Skeletal muscle satellite cell (primary cell): ENCODE results near the gene DDX52. TPM values are rescaled to one million over a fixed set of nuclear protein-coding genes. Genes with fewer than 3 reads are reported as not detected.
"Not testable (repeated sequence)": the region's sequence is repeated elsewhere in the genome, so short reads cannot be mapped to it uniquely, and the experiment has no call there.

Experiments
- H3K27me3 ChIP-seq: 2 replicates; pipeline ENCODE4 v1.7.0; 2013; ENCODE audit warnings: low read length; ENCODE audit not compliant: control insufficient read depth, insufficient read depth
- H3K36me3 ChIP-seq: 2 replicates; pipeline ENCODE4 v1.7.0; 2013; ENCODE audit warnings: mild to moderate bottlenecking, control low read depth, low read length; ENCODE audit not compliant: insufficient read depth
- H3K4me1 ChIP-seq: 2 replicates; pipeline ENCODE4 v1.7.0; 2013; ENCODE audit warnings: low read length; ENCODE audit not compliant: control insufficient read depth, insufficient read depth
- H3K4me2 ChIP-seq: 2 replicates; pipeline ENCODE4 v1.7.0; 2013; ENCODE audit warnings: mild to moderate bottlenecking, low read length
- H3K4me3 ChIP-seq: 2 replicates; pipeline ENCODE4 v1.7.0; 2013; ENCODE audit warnings: low read length
- H3K9ac ChIP-seq: 2 replicates; pipeline ENCODE4 v1.7.0; 2013; ENCODE audit warnings: mild to moderate bottlenecking, low read depth, low read length, moderate library complexity
- H3K9me3 ChIP-seq: replicated peaks from 2 replicates; pipeline ENCODE4 v1.7.0; 2013; ENCODE audit warnings: mild to moderate bottlenecking, control low read depth, low read length
- total RNA-seq: library from RNA; depleted of rRNA; stranded (reverse); fragments of >200 nt; gene quantifications from 2 replicates; pipeline ENCODE4 v1.2.3, GENCODE V29; 2012; rRNA removed

The DDX52 gene
- 17.9 and 24.3 TPM in 2 replicates for total RNA-seq

GRCh38 chr17:37643118-37643766 lies at the start of gene DDX52:
Gene DDX52 (minus strand): TSS chr17:37643446. CDS start chr17:37643420, 26 bp downstream.
- Histone ChIP-seq H3K27me3 (peaks cover 5% of the 10 kb centered on the region), H3K4me3 (peak within 1 kb of the TSS; percentile 94), H3K36me3 (peaks cover 15% of the 10 kb centered on the region), H3K4me1 (peaks cover 20% of the 10 kb centered on the region), H3K9ac (peak within 1 kb of the TSS; percentile 90), H3K4me2 (peak within 1 kb of the TSS; percentile 87), H3K9me3 (no peaks in the 10 kb centered on the region)

- no peak overlapping the region for H3K9ac ChIP-seq
Measured at GRCh38 chr17:37691807-37692206, 48.6 kb upstream of the DDX52 start.

GRCh38 chr17:37689317-37689716 lies 46.1 kb upstream of the DDX52 start:
- no peak overlapping the region for H3K4me2 ChIP-seq
- H3K9ac ChIP-seq = no peak overlapping the region
- no peaks in the 10 kb centered on the region for H3K4me1 ChIP-seq
- H3K27me3 ChIP-seq = peaks cover 40% of the 10 kb centered on the region
- H3K9me3 ChIP-seq = no peaks in the 10 kb centered on the region
- no peak overlapping the region for H3K4me3 ChIP-seq
- no peaks in the 10 kb centered on the region for H3K36me3 ChIP-seq

More at GRCh38 chr17:37691807-37692206, 48.6 kb upstream of the DDX52 start:
- no peaks in the 10 kb centered on the region for H3K9me3 ChIP-seq
- no peak overlapping the region for H3K4me2 ChIP-seq
- H3K27me3 ChIP-seq = peaks cover 35% of the 10 kb centered on the region
- H3K4me3 ChIP-seq = no peak overlapping the region
- H3K4me1 ChIP-seq = no peaks in the 10 kb centered on the region
- no peaks in the 10 kb centered on the region for H3K36me3 ChIP-seq

- H3K4me1 ChIP-seq = no peaks in the 10 kb centered on the region
- H3K9me3 ChIP-seq = no peaks in the 10 kb centered on the region
- no peak overlapping the region for H3K4me2 ChIP-seq
- peaks cover 15% of the 10 kb centered on the region for H3K27me3 ChIP-seq
- H3K9ac ChIP-seq = no peak overlapping the region
- no peaks in the 10 kb centered on the region for H3K36me3 ChIP-seq
- no peak overlapping the region for H3K4me3 ChIP-seq
Measured at GRCh38 chr17:37683454-37683984, 40.3 kb upstream of the DDX52 start.

- Histone ChIP-seq H3K9me3 (no peaks in the 10 kb centered on the region), H3K4me3 (no peak overlapping the region), H3K9ac (no peak overlapping the region), H3K36me3 (no peaks in the 10 kb centered on the region), H3K27me3 (peaks cover 22% of the 10 kb centered on the region), H3K4me1 (no peaks in the 10 kb centered on the region), H3K4me2 (no peak overlapping the region)
Measured at GRCh38 chr17:37682007-37682406, 38.8 kb upstream of the DDX52 start.

GRCh38 chr17:37679995-37680394 lies 36.7 kb upstream of the DDX52 start:
- not testable (repeated sequence) for H3K9me3 ChIP-seq, H3K4me2 ChIP-seq, H3K9ac ChIP-seq, H3K4me3 ChIP-seq, H3K4me1 ChIP-seq, H3K36me3 ChIP-seq
- peaks cover 24% of the 10 kb centered on the region for H3K27me3 ChIP-seq

- no peak overlapping the region for H3K4me3 ChIP-seq
- no peak overlapping the region for H3K4me2 ChIP-seq
- peaks cover 24% of the 10 kb centered on the region for H3K27me3 ChIP-seq
- H3K36me3 ChIP-seq = no peaks in the 10 kb centered on the region
- H3K9ac ChIP-seq = no peak overlapping the region
- H3K4me1 ChIP-seq = no peaks in the 10 kb centered on the region
- H3K9me3 ChIP-seq = no peaks in the 10 kb centered on the region
Measured at GRCh38 chr17:37678036-37678435, 34.8 kb upstream of the DDX52 start.

- Histone ChIP-seq H3K4me3 (no peak overlapping the region), H3K9me3 (no peaks in the 10 kb centered on the region), H3K36me3 (no peaks in the 10 kb centered on the region), H3K4me2 (no peak overlapping the region), H3K4me1 (peaks cover 9% of the 10 kb centered on the region), H3K9ac (no peak overlapping the region), H3K27me3 (peaks cover 24% of the 10 kb centered on the region)
Measured at GRCh38 chr17:37677021-37677420, 33.8 kb upstream of the DDX52 start.

GRCh38 chr17:37676115-37676925 lies 33.1 kb upstream of the DDX52 start:
- Histone ChIP-seq H3K9ac (no peak overlapping the region), H3K4me2 (no peak overlapping the region), H3K9me3 (no peaks in the 10 kb centered on the region), H3K4me3 (no peak overlapping the region), H3K27me3 (peaks cover 24% of the 10 kb centered on the region), H3K36me3 (no peaks in the 10 kb centered on the region), H3K4me1 (peaks cover 15% of the 10 kb centered on the region)

GRCh38 chr17:37674511-37674910 lies 31.3 kb upstream of the DDX52 start:
- Histone ChIP-seq H3K4me2 (no peak overlapping the region), H3K9me3 (no peaks in the 10 kb centered on the region), H3K27me3 (peaks cover 24% of the 10 kb centered on the region), H3K36me3 (no peaks in the 10 kb centered on the region), H3K9ac (no peak overlapping the region), H3K4me1 (peaks cover 21% of the 10 kb centered on the region), H3K4me3 (no peak overlapping the region)

- H3K27me3 ChIP-seq = peaks cover 19% of the 10 kb centered on the region
- H3K9ac ChIP-seq = no peak overlapping the region
- H3K4me2 ChIP-seq = no peak overlapping the region
- no peaks in the 10 kb centered on the region for H3K9me3 ChIP-seq
- H3K4me3 ChIP-seq = no peak overlapping the region
- H3K36me3 ChIP-seq = no peaks in the 10 kb centered on the region
- H3K4me1 ChIP-seq = peaks cover 21% of the 10 kb centered on the region
Measured at GRCh38 chr17:37673386-37673785, 30.1 kb upstream of the DDX52 start.
